GM19452 (cell line): ENCODE data around the gene HK1.

ENCODE experiments used
- ATAC-seq: cut with Tn5 transposase; IDR thresholded peaks from one replicate; pipeline ENCODE4 v1.9.1; 2021; ENCODE audit not compliant: unreplicated experiment

Gene HK1

DNA sequence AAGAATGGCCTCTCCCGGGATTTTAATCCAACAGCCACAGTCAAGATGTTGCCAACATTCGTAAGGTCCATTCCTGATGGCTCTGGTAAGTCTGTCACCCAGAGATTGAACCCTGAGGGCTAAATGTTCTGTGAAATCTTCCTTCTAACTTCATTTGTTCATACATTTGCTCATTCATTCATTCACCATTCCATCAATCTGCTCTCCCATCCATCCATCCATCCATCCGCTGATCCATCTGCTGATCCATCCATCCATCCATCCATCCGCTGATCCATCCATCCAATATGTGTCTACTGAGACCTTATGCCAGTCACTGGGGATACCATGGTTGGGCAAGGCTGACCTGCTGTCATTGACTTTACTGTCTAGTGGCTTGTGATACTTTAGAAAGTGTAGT lies 65.6 kb downstream of the HK1 start:
- ATAC-seq, result no peak

- ATAC-seq, result no peak
Observed at GRCh38 chr10:69344591-69345252, 66.4 kb downstream of the HK1 start.

GRCh38 chr10:69345402-69345801 lies 67.1 kb downstream of the HK1 start:
- no peak for ATAC-seq

GRCh38 chr10:69345890-69346474 lies 67.7 kb downstream of the HK1 start:
- ATAC-seq, result no peak

GRCh38 chr10:69346776-69347175 lies 68.5 kb downstream of the HK1 start:
- no peak for ATAC-seq

- no peak for ATAC-seq
Observed at GRCh38 chr10:69348816-69349541, 70.7 kb downstream of the HK1 start.

DNA sequence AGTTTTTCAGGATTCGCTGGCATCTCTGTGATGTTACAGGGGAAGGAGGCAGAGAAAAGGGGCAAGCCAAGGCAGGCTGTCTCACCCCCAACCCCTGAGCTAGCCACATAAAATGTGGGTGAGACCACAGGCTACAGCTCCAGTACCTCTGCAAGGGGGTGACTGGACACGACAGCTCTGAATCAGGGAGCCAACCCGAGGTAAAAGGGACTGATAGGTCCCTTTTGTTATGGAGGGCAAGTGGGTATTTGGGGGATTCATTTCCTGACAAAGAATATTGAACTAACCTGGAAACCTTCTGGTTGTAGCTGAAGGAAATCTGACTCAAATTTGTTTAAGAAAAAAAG lies 71.2 kb downstream of the HK1 start:
- ATAC-seq, result no peak

GRCh38 chr10:69351589-69351988 lies 73.3 kb downstream of the HK1 start:
- no peak for ATAC-seq

- ATAC-seq, result no peak
Observed at GRCh38 chr10:69352569-69353264, 74.4 kb downstream of the HK1 start.

- no peak for ATAC-seq
Observed at GRCh38 chr10:69353977-69354635, 75.8 kb downstream of the HK1 start.

DNA sequence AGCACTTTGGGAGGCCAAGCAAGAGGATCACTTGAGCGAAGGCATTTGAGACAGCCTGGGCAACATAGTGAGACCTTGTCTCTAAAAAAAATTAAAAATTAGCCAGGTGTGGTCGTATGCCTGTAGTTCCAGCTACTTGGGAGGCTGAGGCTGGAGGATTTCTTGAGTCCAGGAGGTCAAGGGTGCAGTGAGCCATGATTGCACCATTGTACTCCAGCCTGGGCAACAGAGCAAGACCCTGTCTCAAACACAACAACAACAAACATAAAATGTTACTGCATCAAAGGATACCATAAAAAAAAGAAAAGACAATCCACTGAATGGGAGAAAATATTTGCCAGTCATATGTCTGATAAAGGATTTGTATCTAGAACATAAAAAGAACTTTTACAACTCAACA lies 77.9 kb downstream of the HK1 start:
- no peak for ATAC-seq

- ATAC-seq, result no peak
Observed at GRCh38 chr10:69358148-69358795, 80.0 kb downstream of the HK1 start.

GRCh38 chr10:69359148-69359547 lies 80.9 kb downstream of the HK1 start:
- ATAC-seq, result no peak

- ATAC-seq, result no peak
Observed at GRCh38 chr10:69359594-69359993, 81.3 kb downstream of the HK1 start.

- ATAC-seq, result no peak
Observed at GRCh38 chr10:69360485-69361302, 82.4 kb downstream of the HK1 start.

- no peak for ATAC-seq
Observed at GRCh38 chr10:69361303-69361614, 83.0 kb downstream of the HK1 start.

DNA sequence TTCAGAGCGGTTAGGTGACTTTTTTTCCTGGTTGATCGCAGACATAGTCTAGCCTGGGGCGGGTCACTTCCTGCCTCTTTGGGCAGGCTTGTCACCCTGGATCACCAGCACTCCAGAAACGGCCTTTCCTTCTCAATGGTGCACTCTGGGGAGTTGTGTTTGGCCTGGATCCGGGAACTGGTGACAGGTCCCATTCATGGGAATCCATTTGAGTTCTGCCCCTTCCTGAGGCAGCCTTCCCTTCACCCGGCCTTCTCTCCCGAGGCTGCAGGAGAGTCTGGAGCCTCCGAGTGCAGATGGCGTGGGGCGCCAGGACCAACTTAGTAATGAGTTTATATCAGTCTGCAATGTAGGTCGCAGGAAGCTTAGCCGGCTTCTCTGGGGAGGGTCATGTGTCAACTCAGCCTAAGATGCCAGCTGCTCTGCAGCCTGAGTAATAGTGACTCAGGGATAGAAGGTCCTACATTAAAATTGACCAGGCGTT lies 84.2 kb downstream of the HK1 start:
- ATAC-seq, result no peak

- no peak for ATAC-seq
Observed at GRCh38 chr10:69363666-69364065, 85.4 kb downstream of the HK1 start.

DNA sequence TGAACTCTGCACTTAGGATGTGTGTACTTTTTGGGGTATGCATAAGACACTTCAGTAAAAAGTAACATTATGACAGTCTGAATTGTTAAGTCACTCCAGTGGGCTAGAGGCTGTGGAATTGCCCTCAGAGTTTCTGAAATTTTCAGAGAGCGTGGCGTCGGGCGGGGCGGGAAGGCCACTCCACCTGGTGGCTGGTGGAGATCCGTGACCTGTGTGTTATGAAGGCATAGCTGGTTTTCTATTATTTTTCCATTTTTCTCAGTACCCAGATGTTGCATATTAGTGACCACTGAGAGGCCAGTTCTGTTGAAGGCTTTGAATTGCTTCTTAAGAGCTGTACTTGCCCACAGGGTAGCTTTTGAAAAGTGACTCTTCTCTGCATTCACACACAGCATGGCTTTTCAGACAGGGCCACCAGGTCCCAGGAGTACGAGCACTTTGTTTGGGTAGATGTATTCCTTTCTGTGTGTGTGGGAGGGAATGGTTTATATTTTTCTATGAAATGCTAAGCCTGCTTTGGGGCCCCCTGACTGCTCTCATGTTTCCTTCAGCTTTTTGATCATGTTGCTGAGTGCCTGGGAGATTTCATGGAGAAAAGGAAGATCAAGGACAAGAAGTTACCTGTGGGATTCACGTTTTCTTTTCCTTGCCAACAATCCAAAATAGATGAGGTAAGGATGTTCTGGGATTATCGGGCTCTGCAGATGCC lies 86.1 kb downstream of the HK1 start:
- no peak for ATAC-seq
